Right atrium auricular region (tissue), 2 donors: ENCODE results near the gene CMBL. TPM values are rescaled to one million over a fixed set of nuclear protein-coding genes. Genes with fewer than 3 reads are reported as not detected.

Source experiments
- DNase-seq: peaks from one replicate; pipeline ENCODE4 v3.0.0-alpha.2; 2019; ENCODE audit warnings: low spot score
- H3K27ac ChIP-seq, 2 donors: fragments of 200-600 bp; sonication (generic); 1 replicate in 1 of 2; 2 replicates in 1 of 2; pipeline ENCODE4 v1.5.1; 2016 to 2019
- H3K27me3 ChIP-seq, 2 donors: fragments of 200-600 bp; sonication (generic); one replicate each; pipeline versions ENCODE4 v1.5.1 to v1.6.0; 2017 to 2019
- H3K36me3 ChIP-seq: fragments of 200-600 bp; sonication (generic); one replicate; pipeline ENCODE4 v1.5.1; 2016
- H3K4me1 ChIP-seq, 2 donors: fragments of 200-600 bp; sonication (generic); one replicate each; pipeline versions ENCODE4 v1.5.1 to v1.6.0; 2017 to 2019
- H3K4me3 ChIP-seq, 2 donors: fragments of 200-600 bp; sonication (generic); 1 replicate in 1 of 2; 2 replicates in 1 of 2; pipeline ENCODE4 v1.5.1; 2017 to 2019; ENCODE audit warnings: mild to moderate bottlenecking in 1 of 2, moderate library complexity in 1 of 2
- H3K9me3 ChIP-seq, 2 donors: fragments of 200-600 bp; sonication (generic); one replicate each; pipeline ENCODE4 v1.5.1; 2019
- CTCF ChIP-seq, 2 donors: fragments of 200-600 bp; sonication (generic); IDR thresholded peaks; one replicate each; pipeline ENCODE4 v1.5.1; 2019; ENCODE audit warnings: antibody characterized with exemption in 2 of 2
- total RNA-seq, 2 donors: library from RNA; depleted of rRNA; stranded (reverse); fragments of >200 nt; gene quantifications; one replicate each; pipeline ENCODE4 v1.1.0, GENCODE V29; 2016

Gene CMBL
- total RNA-seq, 2 donors from 2014 or later = 5.9 to 20.7 TPM

- peaks cover 0 to 47% of the 10 kb centered on the region in 2 donors for H3K4me1 ChIP-seq
- H3K27ac ChIP-seq = peak overlapping the region; percentile 74 to 87
- peak; percentile 57 for DNase-seq
- H3K9me3 ChIP-seq = no peaks in the 10 kb centered on the region
- no peak overlapping the region for H3K4me3 ChIP-seq
- H3K36me3 ChIP-seq = no peaks in the 10 kb centered on the region
- no peaks in the 10 kb centered on the region for H3K27me3 ChIP-seq
- no peak for TF ChIP-seq CTCF (IDR thresholded peaks at IDR 0.05)
Observed at GRCh38 chr5:10330511-10331230, 23.0 kb upstream of the CMBL start.

- DNase-seq = peak; percentile 62
- Histone ChIP-seq H3K27me3 (no peaks in the 10 kb centered on the region), H3K4me3 (no peak overlapping the region), H3K9me3 (no peaks in the 10 kb centered on the region), H3K36me3 (no peaks in the 10 kb centered on the region), H3K27ac (peak overlapping the region; percentile 74 to 87), H3K4me1 (peaks cover 0 to 47% of the 10 kb centered on the region in 2 donors)
- TF ChIP-seq CTCF (IDR thresholded peaks at IDR 0.05) = no peak
Observed at GRCh38 chr5:10329820-10330481, 22.2 kb upstream of the CMBL start.

DNA sequence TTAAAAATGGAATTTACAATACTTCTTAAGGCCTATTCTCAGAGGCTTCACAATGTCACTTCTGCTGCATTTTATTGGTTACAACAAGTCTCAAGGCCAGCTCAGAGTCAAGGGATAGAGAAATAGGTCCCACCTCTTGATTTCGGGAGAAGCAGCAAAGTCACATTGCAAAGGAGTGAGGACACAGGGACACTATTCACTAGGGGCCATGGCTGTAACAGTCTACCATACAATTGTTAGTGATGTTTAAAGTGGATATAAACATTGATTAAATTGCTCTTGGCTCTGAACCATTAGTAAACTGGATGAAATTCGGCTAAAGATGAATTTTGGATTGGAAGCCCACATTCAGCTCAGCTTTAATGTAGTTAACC is 21.7 kb upstream of the CMBL start:
- TF ChIP-seq CTCF (IDR thresholded peaks at IDR 0.05) = no peak
- Histone ChIP-seq H3K4me1 (peaks cover 0 to 47% of the 10 kb centered on the region in 2 donors), H3K36me3 (no peaks in the 10 kb centered on the region), H3K27ac (peak overlapping the region; percentile 5 to 87), H3K9me3 (no peaks in the 10 kb centered on the region), H3K27me3 (no peaks in the 10 kb centered on the region), H3K4me3 (no peak overlapping the region)
- DNase-seq = no peak

- Histone ChIP-seq H3K9me3 (no peaks in the 10 kb centered on the region), H3K27ac (no peak overlapping the region), H3K36me3 (no peaks in the 10 kb centered on the region), H3K4me3 (no peak overlapping the region), H3K27me3 (no peaks in the 10 kb centered on the region), H3K4me1 (peaks cover 0 to 37% of the 10 kb centered on the region in 2 donors)
- DNase-seq = no peak
- no peak for TF ChIP-seq CTCF (IDR thresholded peaks at IDR 0.05)
Observed at GRCh38 chr5:10328323-10328722, 20.6 kb upstream of the CMBL start.

- H3K9me3 ChIP-seq = no peaks in the 10 kb centered on the region
- DNase-seq = peak; percentile 42
- no peaks in the 10 kb centered on the region for H3K36me3 ChIP-seq
- peaks cover 0 to 6% of the 10 kb centered on the region in 2 donors for H3K4me1 ChIP-seq
- no peak overlapping the region for H3K4me3 ChIP-seq
- peak overlapping the region in 1 of 2 donors; percentile 19 for H3K27ac ChIP-seq
- no peaks in the 10 kb centered on the region for H3K27me3 ChIP-seq
- TF ChIP-seq CTCF (IDR thresholded peaks at IDR 0.05) = no peak
Observed at GRCh38 chr5:10324518-10325370, 17.0 kb upstream of the CMBL start.
